Activated CD8-positive, alpha-beta memory T cell treated with anti-CD3 and anti-CD28 coated beads for 1 hour (primary cell): ENCODE data around the gene IFT52.
"Not testable (repeated sequence)": the region's sequence is repeated elsewhere in the genome, so short reads cannot be mapped to it uniquely, and the experiment has no call there.

Experiments
- DNase-seq, 2 donors: peaks; one replicate each; pipeline ENCODE4 v3.0.0-alpha.2; 2020; ENCODE audit warnings: low read depth in 1 of 2; ENCODE audit errors: extremely low read depth in 1 of 2

The IFT52 gene

DNA sequence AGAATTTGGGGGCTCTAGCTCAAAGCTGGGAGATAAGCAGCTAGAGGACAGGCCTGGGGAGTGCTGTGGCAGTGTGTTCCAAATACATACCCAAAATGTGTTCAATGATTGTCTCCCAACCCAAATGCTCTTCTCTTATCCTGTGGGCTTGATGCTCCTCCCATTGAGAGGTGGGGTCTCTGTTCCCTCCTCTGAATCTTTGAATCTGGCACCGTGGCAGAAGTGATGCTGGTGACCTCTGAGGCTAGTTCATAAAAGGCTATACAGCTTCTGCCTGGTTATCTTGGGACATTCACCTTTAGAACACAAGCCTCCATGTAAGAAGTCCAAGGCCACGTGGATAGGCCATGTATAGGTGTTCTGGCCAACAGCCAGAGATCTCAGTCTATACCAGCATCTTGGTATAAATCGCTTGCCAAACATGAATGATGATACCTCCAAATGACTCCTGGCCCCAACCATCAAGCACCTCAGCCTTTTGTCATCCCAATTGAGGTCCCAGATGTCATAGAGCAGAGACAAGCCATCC lies 60.3 kb downstream of the IFT52 start:
- no peak for DNase-seq

DNA sequence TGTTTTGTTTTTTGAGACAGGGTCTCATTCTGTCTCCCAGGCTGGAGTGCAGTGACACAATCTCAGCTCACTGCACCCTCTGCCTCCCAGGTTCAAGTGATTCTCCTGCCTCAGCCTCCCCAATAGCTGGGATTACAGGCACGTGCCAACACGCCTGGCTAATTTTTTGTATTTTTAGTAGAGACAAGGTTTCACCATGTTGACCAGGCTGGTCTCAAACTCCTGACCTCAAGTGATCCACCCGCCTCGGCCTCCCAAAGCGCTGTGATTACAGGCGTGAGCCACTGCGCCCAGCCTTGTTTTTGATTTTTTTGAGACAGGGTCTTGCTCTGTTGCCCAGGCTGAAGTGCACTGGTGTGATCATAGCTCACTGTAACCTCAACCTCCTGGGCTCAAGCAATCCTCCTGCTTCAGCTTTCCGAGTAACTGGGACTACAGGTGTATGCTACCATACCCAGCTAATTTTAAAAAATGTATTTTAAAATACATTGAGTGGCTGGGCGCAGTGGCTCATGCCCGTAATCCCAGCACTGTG lies 61.0 kb downstream of the IFT52 start:
- not testable (repeated sequence) for DNase-seq

DNA sequence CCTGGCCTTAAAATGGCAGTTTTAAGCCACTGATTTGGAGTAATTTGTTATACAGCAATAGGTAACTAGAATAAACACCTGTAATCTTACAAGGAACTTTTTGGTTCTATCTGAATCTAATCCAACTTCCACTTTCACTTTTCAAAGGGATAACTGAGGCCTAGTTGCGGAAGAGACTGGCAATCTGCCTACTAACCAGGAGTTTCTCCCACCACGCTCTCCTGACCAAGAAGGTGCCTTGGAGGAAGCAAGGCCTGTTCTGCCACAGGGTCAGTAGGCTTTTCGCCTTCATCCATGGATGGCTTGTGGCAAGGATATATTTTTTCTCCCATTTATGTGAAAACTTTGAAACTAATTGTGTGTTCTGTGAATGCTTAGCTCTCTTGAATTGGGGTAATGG lies 63.2 kb downstream of the IFT52 start:
- no peak for DNase-seq

DNA sequence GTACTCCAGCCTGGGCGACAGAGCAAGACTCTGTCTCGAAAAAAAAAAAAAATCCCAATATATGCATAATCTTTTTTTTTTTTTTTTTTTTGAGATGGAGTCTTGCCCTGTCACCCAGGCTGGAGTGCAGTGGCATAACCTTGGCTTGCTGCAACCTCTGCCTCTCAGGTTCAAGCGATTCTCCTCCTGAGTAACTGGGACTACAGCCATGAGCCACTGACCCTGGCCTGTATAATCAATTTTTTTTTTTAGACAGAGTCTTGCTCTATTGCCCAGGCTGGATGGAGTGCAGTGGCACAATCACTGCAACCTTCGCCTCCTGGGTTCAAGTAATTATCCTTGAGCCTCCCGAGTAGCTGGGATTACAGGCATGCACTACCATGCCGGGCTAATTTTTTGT lies 64.4 kb downstream of the IFT52 start:
- not testable (repeated sequence) for DNase-seq

DNA sequence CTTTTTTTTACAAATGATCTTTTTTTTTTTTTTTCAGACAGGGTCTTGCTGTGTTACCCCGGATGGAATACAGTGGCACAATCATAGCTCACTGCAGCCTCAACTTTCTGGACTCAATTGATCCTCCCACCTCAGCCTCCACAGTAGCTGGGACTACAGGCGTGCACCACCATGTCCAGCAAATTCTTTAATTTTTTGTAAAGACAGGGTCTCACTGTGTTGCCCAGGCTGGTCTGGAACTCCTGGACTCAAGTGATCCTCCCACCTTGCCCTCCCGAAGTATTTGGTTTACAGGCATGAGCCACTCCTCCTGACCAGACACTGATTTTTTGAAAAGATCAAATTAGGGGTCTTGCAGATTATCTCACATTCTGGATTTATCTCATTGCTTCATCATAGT lies 65.2 kb downstream of the IFT52 start:
- no peak for DNase-seq

DNA sequence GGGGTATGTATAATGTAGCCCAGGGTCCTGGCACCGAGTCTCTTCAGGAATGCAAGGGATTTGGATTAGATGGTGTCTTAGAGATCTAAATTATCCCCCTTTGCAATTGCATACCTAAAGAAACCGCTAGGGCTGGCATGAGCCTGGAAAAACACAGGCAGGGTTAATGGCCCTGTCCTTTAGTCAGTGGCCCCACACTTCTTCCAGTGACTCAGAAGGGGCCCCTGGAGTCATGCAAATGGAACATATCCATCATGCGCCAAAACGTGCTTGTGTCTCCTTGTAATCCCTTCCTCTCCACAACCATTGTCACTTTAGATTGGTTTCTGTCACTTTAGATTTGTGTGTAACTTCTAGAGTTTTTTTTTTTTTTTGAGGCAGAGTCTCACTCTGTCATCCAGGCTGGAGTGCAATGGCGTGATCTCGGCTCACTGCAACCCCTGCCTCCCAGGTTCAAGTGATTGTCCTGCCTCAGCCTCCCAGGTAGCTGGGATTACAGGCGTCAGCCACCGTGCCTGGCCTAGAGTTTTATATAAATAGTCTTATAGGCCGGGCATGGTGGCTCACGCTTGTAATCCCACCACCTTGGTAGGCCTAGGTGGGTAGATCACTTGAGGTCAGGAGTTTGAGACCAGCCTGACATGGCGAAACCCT lies 67.5 kb downstream of the IFT52 start:
- DNase-seq, result no peak

DNA sequence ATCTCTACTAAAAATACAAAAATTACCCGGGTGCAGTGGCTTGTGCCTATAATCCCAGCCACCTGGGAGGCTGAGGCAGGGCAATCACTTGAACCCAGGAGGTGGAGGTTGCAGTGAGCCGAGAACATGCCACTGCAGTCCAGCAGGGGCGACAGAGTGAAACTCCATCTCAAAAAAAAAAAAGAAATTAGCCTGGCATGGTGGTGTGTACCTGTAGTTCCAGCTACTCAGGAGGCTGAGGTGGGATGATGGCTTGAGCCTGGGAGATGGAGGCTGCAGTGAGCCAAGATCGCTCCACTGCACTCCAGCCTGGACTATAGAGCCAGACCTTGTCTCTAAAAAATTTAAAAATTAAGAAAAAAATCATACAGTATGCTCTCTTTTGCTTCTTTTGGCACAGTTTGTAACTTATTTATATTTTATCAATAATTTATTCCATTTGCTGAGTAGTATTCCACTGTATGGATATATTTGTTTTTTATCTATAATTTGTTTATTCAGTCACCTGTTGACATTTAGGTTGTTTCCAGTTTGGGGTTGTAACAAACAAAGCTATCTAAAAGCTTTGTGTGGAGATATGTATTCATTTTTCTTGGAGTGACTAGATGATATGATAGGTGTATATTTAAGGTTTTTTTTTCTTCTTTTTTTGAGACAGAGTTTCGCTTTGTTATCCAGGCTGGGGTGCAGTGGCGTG lies 68.1 kb downstream of the IFT52 start:
- DNase-seq, result no peak

DNA sequence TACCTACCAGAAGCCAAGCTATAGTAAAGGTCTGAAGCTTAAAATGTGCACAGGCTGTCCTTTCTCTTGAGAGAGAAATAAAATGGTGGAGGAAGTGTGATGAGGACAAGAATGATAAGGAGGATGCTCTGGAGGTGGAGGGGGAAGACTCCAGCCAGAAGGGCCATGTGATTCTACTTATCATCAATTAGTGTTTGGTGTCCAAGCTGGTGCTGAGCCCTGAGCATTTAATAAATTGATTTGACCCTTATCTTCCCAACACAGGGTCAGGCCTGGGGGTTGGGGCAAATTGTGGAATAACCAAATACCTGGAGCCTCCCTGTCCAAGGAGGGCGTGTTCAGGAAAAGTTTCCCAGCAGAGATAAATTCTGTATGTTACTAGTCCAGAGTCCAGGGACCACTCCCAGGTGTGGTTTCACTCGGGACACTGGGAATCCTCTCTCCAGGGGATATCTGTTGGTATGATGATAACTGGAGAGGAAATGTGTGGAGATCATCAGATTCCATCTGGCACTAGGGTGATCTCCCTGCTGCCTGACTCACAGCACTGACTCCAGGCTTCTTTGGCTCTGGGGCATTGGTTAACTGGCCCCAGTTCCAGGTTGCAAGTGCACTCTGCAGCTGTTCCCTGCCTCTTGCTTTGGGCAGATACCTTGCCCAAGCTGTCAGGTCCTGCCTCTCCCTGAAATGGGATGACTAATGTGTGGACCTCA lies 72.4 kb downstream of the IFT52 start:
- DNase-seq, result no peak

DNA sequence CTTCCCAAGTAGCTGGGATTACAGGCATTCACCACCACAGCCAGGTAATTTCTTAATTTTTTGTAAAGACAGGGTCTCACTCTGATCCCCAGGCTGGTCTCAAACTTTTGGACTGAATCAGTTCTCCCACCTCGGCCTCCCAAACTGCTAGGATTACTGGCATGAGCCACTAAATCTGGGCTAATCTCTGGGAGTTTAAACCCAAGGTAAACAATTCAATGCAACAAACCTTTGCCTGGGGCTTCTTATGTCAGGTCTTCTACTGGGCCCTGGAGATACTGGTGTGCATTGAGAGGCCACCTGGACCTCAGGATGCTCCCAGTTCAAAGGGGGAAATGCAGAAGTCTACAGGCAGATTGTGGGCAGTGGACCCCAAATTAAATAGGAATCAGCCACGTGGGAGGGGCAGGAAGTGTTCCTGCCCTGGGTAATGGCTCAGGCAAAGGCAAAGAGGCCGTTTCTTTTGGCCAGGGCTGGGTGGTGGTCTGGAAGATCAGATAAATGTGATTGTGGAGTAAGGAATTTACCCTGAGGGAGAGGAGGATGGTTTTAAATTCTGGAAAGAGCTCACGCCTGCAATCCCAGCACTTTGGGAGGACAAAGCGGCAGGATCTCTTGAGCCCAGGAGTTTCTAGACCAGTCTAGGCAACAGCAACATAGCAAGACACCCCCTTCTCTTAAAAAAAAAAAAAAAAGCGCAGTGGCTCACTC lies 74.9 kb downstream of the IFT52 start:
- no peak for DNase-seq

DNA sequence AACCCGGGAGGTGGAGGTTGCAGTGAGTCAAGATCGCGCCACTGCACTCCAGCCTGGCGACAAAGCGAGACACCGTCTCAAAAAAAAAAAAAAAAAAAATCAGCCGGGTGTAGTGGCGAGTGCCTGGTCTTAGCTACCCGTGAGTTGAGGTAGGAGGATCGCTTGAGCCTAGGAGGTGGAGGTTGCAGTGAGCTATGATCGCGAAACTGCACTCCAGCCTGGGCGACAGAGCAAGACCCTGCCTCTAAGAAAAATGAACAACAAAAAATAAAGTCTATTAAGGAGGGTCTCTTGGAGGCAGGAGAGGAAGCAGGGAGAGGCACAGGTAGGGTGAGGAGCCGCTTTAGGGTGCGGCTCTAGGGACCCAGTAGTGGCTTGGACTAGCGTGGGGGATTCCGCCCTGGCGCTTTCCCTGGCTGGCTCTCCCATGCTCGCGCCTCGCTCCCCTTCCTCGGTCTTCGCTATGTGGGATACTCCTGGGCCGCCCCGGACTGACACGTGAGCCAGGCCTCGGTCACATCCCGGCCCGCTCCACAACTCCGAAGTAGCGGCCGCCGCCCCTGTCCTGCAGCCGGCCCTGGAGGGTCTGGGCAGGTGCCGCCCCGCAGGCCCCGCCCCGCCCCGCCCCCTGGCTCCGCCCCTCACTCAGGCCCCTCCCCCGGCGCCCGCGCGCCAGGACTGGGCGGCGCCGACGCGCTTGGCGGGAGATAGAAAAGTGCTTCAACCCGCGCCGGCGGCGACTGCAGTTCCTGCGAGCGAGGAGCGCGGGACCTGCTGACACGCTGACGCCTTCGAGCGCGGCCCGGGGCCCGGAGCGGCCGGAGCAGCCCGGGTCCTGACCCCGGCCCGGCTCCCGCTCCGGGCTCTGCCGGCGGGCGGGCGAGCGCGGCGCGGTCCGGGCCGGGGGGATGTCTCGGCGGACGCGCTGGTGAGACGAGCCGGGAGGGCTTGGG lies 75.9 kb downstream of the IFT52 start, which contains the start of gene MYBL2:
TSS of gene MYBL2 (plus strand) at position 739 of the 953 bp plus-strand sequence. CDS start at position 909, 170 bp downstream.
- peak; percentile 11 to 47 for DNase-seq

DNA sequence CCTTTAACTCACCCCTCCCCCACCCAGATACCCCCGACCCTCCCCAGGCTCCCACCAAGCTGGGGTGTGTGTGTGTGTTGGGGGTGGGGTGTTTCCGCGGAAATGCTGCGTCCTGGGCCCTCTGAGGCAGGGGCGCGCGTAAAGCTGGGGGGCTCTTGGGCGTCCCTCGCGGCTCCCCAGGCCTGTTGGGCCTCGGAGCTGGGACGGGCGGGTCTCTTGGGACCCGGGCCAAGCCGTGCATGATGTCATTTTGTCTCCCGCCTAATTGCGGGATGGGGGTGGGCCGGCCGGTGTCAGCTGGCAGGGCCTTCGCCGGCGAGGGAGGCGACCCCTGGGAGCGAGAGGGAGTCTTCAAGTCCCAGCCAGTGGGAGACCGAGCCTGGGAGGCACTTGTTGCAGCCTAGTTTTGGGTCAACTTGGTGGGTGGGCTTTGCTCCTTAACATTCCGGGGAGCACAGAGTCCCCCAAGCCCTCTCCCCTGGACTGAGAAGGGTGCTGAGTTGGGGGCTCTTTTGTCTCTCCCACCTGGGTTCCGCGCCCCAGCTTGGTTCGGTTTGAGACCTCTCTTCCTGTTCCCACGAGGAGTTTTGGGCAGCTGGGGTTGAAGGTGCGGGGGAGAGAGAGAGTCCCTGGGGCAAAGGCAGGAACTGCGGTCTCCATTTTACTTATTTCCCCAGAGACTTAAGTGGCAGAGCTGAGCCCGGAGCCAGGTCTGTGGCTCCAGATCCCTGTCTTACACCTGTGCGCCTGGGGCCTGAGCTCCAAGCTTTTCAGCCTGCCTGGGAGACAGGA lies 76.8 kb downstream of the IFT52 start:
- DNase-seq, result no peak

DNA sequence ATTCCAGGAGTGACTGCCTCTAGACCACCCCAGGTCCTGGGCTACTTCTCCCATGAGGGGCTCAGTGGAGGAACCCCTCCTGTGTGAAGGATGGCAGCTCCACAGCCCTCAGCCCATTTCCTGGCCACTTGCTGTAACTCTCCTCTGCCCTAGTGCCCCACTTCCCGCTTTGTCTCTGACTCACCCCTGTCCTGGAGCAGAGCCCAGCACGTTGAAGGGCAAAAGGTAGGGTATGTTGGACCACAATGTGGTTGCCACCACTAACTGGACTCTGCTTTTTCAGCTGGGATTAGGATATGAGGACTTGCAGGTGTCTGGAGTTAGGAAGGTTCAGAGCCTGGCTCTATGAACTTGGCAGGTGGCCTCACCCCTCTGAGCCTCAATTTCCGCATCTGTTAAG lies 78.6 kb downstream of the IFT52 start:
- DNase-seq, result no peak

DNA sequence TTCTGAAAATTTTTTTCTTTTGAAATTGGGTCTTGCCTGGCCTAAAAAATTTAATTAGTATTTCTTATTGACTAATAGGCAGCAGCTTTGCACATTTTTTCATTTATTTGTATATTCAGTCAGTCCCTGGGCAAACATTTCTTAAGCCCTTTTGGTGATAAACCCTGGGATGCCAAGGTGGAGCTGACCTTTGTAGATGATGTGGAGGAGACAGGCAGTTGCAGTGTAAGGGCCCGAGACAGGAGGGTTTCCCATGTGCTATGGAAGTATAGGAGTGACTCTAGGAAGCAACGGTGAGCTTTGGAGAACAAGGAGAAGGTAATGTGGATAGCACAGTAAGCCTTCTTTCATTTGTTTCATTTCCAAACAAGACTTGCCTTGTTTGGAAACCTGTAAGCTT lies 79.7 kb downstream of the IFT52 start:
- no peak for DNase-seq

DNA sequence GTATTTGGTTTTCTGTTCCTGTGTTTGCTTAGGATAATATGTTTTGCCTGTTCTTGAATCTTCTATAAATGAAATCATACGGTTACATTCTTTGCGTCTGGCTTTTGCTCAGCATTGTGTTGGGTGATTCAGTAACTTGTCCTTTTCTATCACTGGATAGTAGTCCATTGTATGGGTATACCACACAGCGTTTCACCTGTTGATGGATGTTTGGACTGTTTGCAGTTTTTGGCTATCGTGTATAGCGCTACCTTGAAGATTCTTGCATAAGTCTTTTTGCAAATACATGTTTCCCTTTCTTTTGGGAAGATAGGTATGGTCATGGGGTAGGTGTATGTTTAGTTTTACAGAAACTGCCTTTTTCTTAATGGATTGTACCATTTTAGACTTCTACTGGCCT lies 85.6 kb downstream of the IFT52 start:
- DNase-seq, result no peak

DNA sequence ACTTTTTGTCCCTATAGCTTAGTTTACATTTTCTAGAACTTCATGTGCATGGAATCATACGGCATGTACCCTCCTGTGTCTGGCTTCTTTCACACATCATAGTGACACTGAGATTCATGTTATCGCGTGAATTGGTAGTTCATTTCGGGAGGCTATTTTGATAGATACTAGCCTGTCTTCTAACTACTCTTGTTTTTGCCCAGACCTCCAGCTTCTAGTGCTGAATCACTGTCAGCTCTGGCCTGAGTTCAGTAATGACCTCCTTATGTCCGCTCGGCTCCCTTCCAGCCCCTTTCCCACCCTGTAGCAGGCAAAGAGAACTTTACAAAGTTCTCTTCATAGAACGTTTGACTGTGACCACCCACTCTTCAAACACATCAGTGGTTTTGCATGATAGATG lies 90.2 kb downstream of the IFT52 start:
- DNase-seq, result no peak

DNA sequence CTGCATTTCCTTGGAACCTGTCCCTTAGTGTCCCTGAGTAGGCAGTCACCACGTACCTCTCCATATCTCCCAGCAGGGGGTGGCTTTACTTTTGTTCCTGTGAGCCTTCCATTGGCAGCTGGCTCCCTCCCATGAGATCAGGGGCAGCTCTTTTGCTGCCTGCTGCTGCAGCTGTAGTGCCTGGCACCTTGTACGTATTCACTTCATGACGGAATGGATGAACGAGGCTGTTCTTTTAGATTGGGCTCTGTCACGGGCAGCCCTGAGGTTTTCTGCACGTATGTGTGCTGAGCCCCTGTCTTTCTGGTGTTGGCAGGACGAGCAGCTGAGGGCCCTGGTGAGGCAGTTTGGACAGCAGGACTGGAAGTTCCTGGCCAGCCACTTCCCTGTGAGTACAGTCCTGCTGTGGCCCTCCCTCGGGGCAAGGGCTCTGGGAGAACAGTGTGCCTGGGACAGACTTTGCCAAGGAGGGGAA lies 90.8 kb downstream of the IFT52 start:
- no peak for DNase-seq

DNA sequence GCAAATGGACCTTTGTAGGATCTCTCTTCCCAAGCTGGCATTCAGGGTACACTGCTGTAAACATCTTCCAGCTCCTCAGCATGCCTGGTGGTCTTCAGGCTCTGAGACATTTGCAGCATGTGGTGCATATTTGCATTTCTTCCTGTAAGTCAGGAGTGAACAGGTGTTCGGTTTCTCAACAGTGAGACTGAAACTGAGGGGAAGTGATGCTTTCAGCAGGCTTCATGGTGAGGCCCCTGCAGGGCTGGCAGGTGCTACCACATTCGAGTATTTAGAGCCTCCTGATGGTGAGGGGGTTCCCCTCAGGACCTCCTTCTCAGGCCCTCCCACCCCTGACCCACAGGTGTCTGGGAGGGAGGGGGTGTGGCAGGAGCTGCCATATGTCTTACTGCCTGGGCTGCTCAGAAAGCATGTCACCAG lies 91.3 kb downstream of the IFT52 start:
- DNase-seq, result no peak

DNA sequence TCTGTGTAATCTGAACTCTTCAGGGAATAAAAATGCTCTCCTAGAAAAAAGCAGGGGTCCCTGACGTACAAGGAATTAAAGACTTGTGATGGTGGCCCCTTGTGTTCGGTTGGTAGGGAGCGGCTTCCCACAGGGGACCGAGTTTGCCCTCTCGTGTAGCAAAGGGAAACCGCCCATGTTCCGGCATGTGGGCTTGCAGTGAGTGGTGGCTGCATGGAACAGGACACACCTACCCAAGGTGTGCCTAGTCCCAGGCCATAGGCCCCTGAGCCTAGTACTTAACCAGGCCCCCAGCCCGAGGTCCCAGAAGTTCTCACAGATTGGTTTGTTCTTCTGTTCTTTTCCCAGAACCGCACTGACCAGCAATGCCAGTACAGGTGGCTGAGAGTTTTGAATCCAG lies 91.7 kb downstream of the IFT52 start:
- no peak for DNase-seq

DNA sequence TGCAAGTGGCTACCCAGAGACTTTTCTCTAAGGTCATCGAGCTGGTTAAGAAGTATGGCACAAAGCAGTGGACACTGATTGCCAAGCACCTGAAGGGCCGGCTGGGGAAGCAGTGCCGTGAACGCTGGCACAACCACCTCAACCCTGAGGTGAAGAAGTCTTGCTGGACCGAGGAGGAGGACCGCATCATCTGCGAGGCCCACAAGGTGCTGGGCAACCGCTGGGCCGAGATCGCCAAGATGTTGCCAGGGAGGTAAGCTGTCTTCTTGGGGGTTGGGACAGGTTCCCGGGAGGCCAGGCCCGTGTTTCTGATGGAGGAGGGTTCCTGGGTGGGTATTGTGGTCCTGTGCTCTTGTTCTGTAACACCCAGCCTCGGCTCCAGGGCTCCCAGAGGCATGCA lies 96.1 kb downstream of the IFT52 start:
- DNase-seq, result no peak
